T-cell (primary cell): ENCODE measurements around the gene DEPDC1. TPM values are rescaled to one million over a fixed set of nuclear protein-coding genes. Genes with fewer than 3 reads are reported as not detected.
"Not testable (repeated sequence)": the region's sequence is repeated elsewhere in the genome, so short reads cannot be mapped to it uniquely, and the experiment has no call there.

Source experiments
- ATAC-seq, 4 experiments: fragments of 200-7000 bp in 3 of 4; fragments of 150-1000 bp in 1 of 4; cut with Tn5 transposase; replicated peaks in 1 of 4; 1 replicate in 3 of 4; 2 replicates in 1 of 4; pipeline ENCODE4 v1.10.0; 2021; ENCODE audit warnings: moderate library complexity in 3 of 4, mild to moderate bottlenecking in 2 of 4, moderate number of reproducible peaks in 1 of 4
- CTCF ChIA-PET, 2 donors: fragments of 300-600 bp; sonication (Branson Sonifier 250); formaldehyde crosslinking; loops; one replicate each; lab custom pipeline; 2022; ENCODE audit warnings: antibody characterized with exemption in 2 of 2; lab: Charles Lee
- POLR2A ChIA-PET, 2 donors: fragments of 300-600 bp; sonication (Branson Sonifier 250); formaldehyde crosslinking; loops; one replicate each; lab custom pipeline; 2022; ENCODE audit warnings: antibody characterized with exemption in 2 of 2; lab: Charles Lee
- DNase-seq, 35 experiments: peaks; one replicate each; pipeline versions ENCODE4 v3.0.0 to v3.0.0-alpha.2; 2013 to 2023
- H3K27ac ChIP-seq: one replicate; pipeline ENCODE4 v1.5.1; 2013; ENCODE audit warnings: low read length
- H3K27me3 ChIP-seq, 2 experiments: replicated peaks in 1 of 2; 1 replicate in 1 of 2; 2 replicates in 1 of 2; pipeline versions ENCODE4 v1.6.1 to v1.7.0; 2013; ENCODE audit warnings: low read length in 1 of 2, mixed read lengths in 1 of 2; ENCODE audit not compliant: control insufficient read depth in 2 of 2, insufficient read depth in 2 of 2; ENCODE audit errors: extremely low read depth in 1 of 2
- H3K36me3 ChIP-seq, 2 donors: 1 replicate in 1 of 2; 2 replicates in 1 of 2; pipeline versions ENCODE4 v1.6.1 to v1.7.0; 2013; ENCODE audit warnings: low read length in 1 of 2; ENCODE audit not compliant: control insufficient read depth in 2 of 2, insufficient read depth in 1 of 2; ENCODE audit errors: extremely low read depth in 1 of 2
- H3K4me1 ChIP-seq, 2 experiments: 1 replicate in 1 of 2; 2 replicates in 1 of 2; pipeline versions ENCODE4 v1.6.1 to v1.7.0; 2013; ENCODE audit warnings: low read length in 2 of 2, mixed read lengths in 1 of 2; ENCODE audit not compliant: insufficient read depth in 2 of 2, control insufficient read depth in 1 of 2; ENCODE audit errors: extremely low read depth in 1 of 2
- H3K4me3 ChIP-seq, 2 donors: 1 replicate in 1 of 2; 2 replicates in 1 of 2; pipeline versions ENCODE4 v1.5.1 to v1.7.0; 2013; ENCODE audit warnings: mild to moderate bottlenecking in 2 of 2, low read length in 1 of 2, moderate library complexity in 1 of 2; ENCODE audit not compliant: control insufficient read depth in 1 of 2; ENCODE audit errors: extremely low read depth in 1 of 2
- H3K9me3 ChIP-seq: 2 replicates; pipeline ENCODE4 v1.7.0; 2013
- H3K27ac Mint-ChIP-seq, 2 donors: one replicate each; pipeline ENCODE4 v1.8.0; 2020 to 2021; ENCODE audit warnings: mild to moderate bottlenecking in 2 of 2, mixed read lengths in 2 of 2
- H3K27me3 Mint-ChIP-seq, 2 donors: one replicate each; pipeline ENCODE4 v1.8.0; 2021 to 2022; ENCODE audit warnings: mixed read lengths in 2 of 2
- H3K36me3 Mint-ChIP-seq: one replicate; pipeline ENCODE4 v1.8.0; 2021; ENCODE audit warnings: mixed read lengths
- H3K4me1 Mint-ChIP-seq, 3 donors: one replicate each; pipeline ENCODE4 v1.8.0; 2020 to 2022; ENCODE audit warnings: mixed read lengths in 3 of 3, mild to moderate bottlenecking in 1 of 3
- H3K4me3 Mint-ChIP-seq, 3 donors: one replicate each; pipeline ENCODE4 v1.8.0; 2020 to 2022; ENCODE audit warnings: mild to moderate bottlenecking in 3 of 3, mixed read lengths in 3 of 3, moderate library complexity in 3 of 3
- H3K9me3 Mint-ChIP-seq, 3 donors: one replicate each; pipeline ENCODE4 v1.8.0; 2020 to 2022; ENCODE audit warnings: mixed read lengths in 3 of 3
- WGBS: methylation state at CpG from one replicate; pipeline ENCODE4 v1.1.5; 2013; ENCODE audit warnings: missing lambda C conversion rate; ENCODE audit not compliant: insufficient coverage; 5-methylcytosine and 5-hydroxymethylcytosine counted together
- total RNA-seq, 35 experiments: library from RNA in 6 of 35; stranded (reverse) in 6 of 35; fragments of 120-200 nt in 1 of 35; gene quantifications; one replicate each; pipeline versions ENCODE4 v1.2.1 to v1.2.4 and lab custom pipeline; 2013 to 2026

The DEPDC1 gene
- total RNA-seq, 5 donors from 2014 or later (not counting 1 experiment from before 2014, with no cell fraction given) = 0.08 to 0.41 (median 0.20) TPM

- no peaks in the 10 kb centered on the region for H3K4me1 ChIP-seq
- Mint-ChIP-seq H3K36me3 (no peaks in the 10 kb centered on the region), H3K27me3 (no peaks in the 10 kb centered on the region), H3K9me3 (no peaks in the 10 kb centered on the region), H3K4me1 (peaks cover 0 to 5% (median 0%) of the 10 kb centered on the region in 3 donors), H3K27ac (no peak overlapping the region), H3K4me3 (no peak overlapping the region)
- no CpG with 5 or more reads among the region's 1 CpG for WGBS
- no peak for ATAC-seq
- no peaks in the 10 kb centered on the region for H3K36me3 ChIP-seq
- ChIA-PET POLR2A (no interaction called here), CTCF (no interaction called here)
- no peak overlapping the region for H3K4me3 ChIP-seq
- no peak overlapping the region for H3K27ac ChIP-seq
- DNase-seq = no peak
- no peaks in the 10 kb centered on the region for H3K9me3 ChIP-seq
- no peaks in the 10 kb centered on the region for H3K27me3 ChIP-seq
Measured at GRCh38 chr1:68484618-68485017, 12.3 kb downstream of the DEPDC1 start.

DNA sequence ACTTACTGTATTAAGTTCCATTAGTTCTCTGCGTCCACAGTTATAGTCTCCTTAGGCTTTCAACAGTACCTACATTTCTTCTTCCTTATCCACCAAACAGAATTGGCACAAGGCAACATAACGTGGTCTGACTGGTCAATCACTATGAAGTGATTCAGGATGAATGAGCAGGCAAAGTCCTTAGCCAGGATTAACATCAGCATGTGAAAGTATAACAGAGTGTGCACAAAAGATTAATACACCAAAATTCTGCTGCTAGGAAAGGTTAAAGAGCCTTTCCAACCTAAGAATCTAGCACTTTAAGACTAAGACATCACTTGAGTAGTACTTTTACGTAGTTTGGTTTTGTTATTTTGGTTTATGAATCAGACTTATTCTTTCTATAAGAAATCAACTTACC lies 15.8 kb downstream of the DEPDC1 start:
- H3K27ac ChIP-seq = no peak overlapping the region
- H3K9me3 ChIP-seq = no peaks in the 10 kb centered on the region
- DNase-seq (no peak), ATAC-seq (no peak)
- Mint-ChIP-seq H3K27ac (no peak overlapping the region), H3K9me3 (no peaks in the 10 kb centered on the region), H3K27me3 (no peaks in the 10 kb centered on the region), H3K36me3 (no peaks in the 10 kb centered on the region), H3K4me1 (peaks cover 0 to 2% (median 0%) of the 10 kb centered on the region in 3 donors), H3K4me3 (no peak overlapping the region)
- POLR2A ChIA-PET = no interaction called here
- H3K4me1 ChIP-seq = no peaks in the 10 kb centered on the region
- H3K27me3 ChIP-seq = no peaks in the 10 kb centered on the region
- no peaks in the 10 kb centered on the region for H3K36me3 ChIP-seq
- no CpG with 5 or more reads among the region's 3 CpGs for WGBS
- CTCF ChIA-PET = no interaction called here
- no peak overlapping the region for H3K4me3 ChIP-seq

- ChIA-PET POLR2A (no interaction called here), CTCF (no interaction called here)
- WGBS = no CpG with 5 or more reads among the region's 2 CpGs
- H3K9me3 Mint-ChIP-seq = no peaks in the 10 kb centered on the region
- H3K9me3 ChIP-seq = no peaks in the 10 kb centered on the region
- no peak overlapping the region for H3K4me3 Mint-ChIP-seq
- H3K27ac ChIP-seq = no peak overlapping the region
- no peaks in the 10 kb centered on the region for H3K36me3 ChIP-seq
- H3K36me3 Mint-ChIP-seq = no peaks in the 10 kb centered on the region
- no peak overlapping the region for H3K4me3 ChIP-seq
- no peaks in the 10 kb centered on the region for H3K27me3 ChIP-seq
- ATAC-seq = no peak
- H3K27me3 Mint-ChIP-seq = no peaks in the 10 kb centered on the region
- H3K4me1 Mint-ChIP-seq = peaks cover 0 to 2% (median 0%) of the 10 kb centered on the region in 3 donors
- no peaks in the 10 kb centered on the region for H3K4me1 ChIP-seq
- no peak for DNase-seq
- H3K27ac Mint-ChIP-seq = no peak overlapping the region
Measured at GRCh38 chr1:68479501-68479900, 17.4 kb downstream of the DEPDC1 start.

- Histone ChIP-seq H3K4me1 (no peaks in the 10 kb centered on the region), H3K27ac (no peak overlapping the region), H3K4me3 (no peak overlapping the region), H3K9me3 (no peaks in the 10 kb centered on the region), H3K36me3 (no peaks in the 10 kb centered on the region), H3K27me3 (no peaks in the 10 kb centered on the region)
- Mint-ChIP-seq H3K4me3 (no peak overlapping the region), H3K9me3 (no peaks in the 10 kb centered on the region), H3K4me1 (peaks cover 0 to 2% (median 0%) of the 10 kb centered on the region in 3 donors), H3K27ac (no peak overlapping the region), H3K27me3 (no peaks in the 10 kb centered on the region), H3K36me3 (no peaks in the 10 kb centered on the region)
- DNase-seq = no peak
- ChIA-PET CTCF (no interaction called here), POLR2A (interaction anchor here in 1 of 2 donors (0.6 kb wide), 1 partner anchor 1716 kb away, joined by 4 read pairs; no protein-coding TSS in a partner anchor)
- no peak for ATAC-seq
- no CpG with 5 or more reads among the region's 2 CpGs for WGBS
Measured at GRCh38 chr1:68478662-68479061, 18.2 kb downstream of the DEPDC1 start.

DNA sequence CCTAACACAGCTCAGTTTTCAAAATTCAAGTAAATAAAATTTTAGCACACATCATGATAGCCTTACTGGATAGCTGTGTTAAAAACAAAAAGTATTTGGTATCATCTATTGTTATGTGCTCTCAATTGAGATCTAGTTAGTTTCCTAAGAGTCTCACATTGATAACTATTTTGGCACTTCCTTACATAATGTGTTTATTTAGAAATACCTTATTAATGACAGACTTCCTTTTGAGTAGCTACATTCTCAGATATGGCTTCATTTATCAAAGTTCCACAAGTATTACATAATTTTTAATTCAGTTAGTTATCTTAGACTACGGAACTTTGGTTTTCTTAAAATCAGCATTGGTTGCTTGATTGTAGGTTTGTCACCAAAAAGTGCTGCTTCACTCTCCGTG lies 20.3 kb downstream of the DEPDC1 start:
- H3K9me3 Mint-ChIP-seq, H3K27ac Mint-ChIP-seq, POLR2A ChIA-PET, H3K27me3 Mint-ChIP-seq, H3K4me3 Mint-ChIP-seq, ATAC-seq, H3K27ac ChIP-seq, H3K4me3 ChIP-seq, H3K27me3 ChIP-seq, H3K4me1 Mint-ChIP-seq, CTCF ChIA-PET, H3K36me3 ChIP-seq, DNase-seq, H3K9me3 ChIP-seq, H3K36me3 Mint-ChIP-seq, H3K4me1 ChIP-seq: not testable (repeated sequence)
- no CpG with 5 or more reads among the region's 2 CpGs for WGBS

DNA sequence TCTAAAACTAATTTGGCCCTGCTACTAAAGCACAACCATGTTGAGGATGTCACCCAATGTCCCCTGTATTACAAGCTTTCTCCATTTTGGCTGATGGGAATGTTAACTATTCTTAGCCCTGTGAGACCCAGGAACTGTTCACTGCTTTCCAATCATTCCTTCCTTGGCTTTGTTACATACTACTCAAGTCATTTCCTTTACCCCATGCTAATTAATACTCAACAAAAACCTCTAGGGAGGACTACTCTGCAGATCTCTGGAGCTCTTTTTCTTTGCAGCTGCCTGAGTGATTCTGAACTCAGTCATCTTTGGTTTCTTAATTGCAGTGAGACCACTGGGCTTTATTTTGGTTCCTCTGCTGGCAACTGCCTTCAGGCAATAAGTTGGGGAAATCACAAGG lies 23.8 kb downstream of the DEPDC1 start:
- DNase-seq (no peak), ATAC-seq (no peak)
- Histone ChIP-seq H3K9me3 (no peaks in the 10 kb centered on the region), H3K27me3 (no peaks in the 10 kb centered on the region), H3K4me3 (no peak overlapping the region), H3K36me3 (no peaks in the 10 kb centered on the region), H3K27ac (no peak overlapping the region), H3K4me1 (no peaks in the 10 kb centered on the region)
- H3K36me3 Mint-ChIP-seq = no peaks in the 10 kb centered on the region
- no peak overlapping the region for H3K4me3 Mint-ChIP-seq
- no peak overlapping the region for H3K27ac Mint-ChIP-seq
- H3K4me1 Mint-ChIP-seq = no peaks in the 10 kb centered on the region
- CTCF ChIA-PET = no interaction called here
- H3K9me3 Mint-ChIP-seq = peaks cover 0 to 8% (median 0%) of the 10 kb centered on the region in 3 donors
- no peaks in the 10 kb centered on the region for H3K27me3 Mint-ChIP-seq
- POLR2A ChIA-PET = no interaction called here

DNA sequence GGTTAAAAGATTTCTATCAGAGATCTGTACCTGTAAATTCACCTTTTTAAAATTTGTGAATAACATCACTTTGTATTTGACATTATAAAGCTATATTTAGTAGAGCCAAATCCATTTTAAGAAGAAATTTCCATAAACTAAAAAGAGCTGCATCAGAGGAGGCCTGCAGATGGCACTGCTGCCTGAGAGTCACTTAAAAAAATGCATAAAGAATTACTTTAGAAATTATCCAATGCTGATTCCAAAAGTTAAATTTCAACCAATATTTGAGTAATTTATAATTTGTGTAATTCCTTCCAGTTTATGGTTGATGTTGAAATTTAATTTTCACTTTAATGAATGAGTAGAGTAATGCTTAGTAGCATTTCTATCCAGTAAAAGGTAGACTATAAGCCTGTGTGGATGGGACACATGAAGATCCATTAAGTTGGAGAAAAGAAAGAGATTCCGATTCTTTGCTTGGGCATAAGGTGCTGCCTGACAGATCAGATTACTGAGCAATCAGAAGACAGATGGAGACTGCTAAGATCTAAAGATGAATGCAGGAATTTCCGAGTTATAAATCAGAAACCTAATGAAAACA lies 26.4 kb downstream of the DEPDC1 start:
- H3K4me1 Mint-ChIP-seq = no peaks in the 10 kb centered on the region
- Histone ChIP-seq H3K4me1 (no peaks in the 10 kb centered on the region), H3K27me3 (no peaks in the 10 kb centered on the region), H3K4me3 (no peak overlapping the region), H3K27ac (no peak overlapping the region), H3K9me3 (no peaks in the 10 kb centered on the region), H3K36me3 (no peaks in the 10 kb centered on the region)
- CTCF ChIA-PET = interaction anchor here in 1 of 2 donors (0.7 kb wide), 1 partner anchor 1841 kb away, joined by 3 read pairs; no protein-coding TSS in a partner anchor
- H3K36me3 Mint-ChIP-seq = no peaks in the 10 kb centered on the region
- H3K9me3 Mint-ChIP-seq = peaks cover 0 to 8% (median 0%) of the 10 kb centered on the region in 3 donors
- no CpG with 5 or more reads among the region's 2 CpGs for WGBS
- no peak overlapping the region for H3K4me3 Mint-ChIP-seq
- POLR2A ChIA-PET = no interaction called here
- DNase-seq (no peak), ATAC-seq (no peak)
- no peaks in the 10 kb centered on the region for H3K27me3 Mint-ChIP-seq
- H3K27ac Mint-ChIP-seq = no peak overlapping the region
